Left kidney (tissue), 2 donors: Measurements from ENCODE around the gene ASB18. TPM values are rescaled to one million over a fixed set of nuclear protein-coding genes. Genes with fewer than 3 reads are reported as not detected.

Experiments used
- DNase-seq: peaks from one replicate; pipeline ENCODE4 v3.0.0-alpha.2; 2013
- polyA plus RNA-seq: library from polyadenylated mRNA; unstranded; fragments of 120-200 nt; gene quantifications from one replicate; pipeline ENCODE4 v1.2.1, GENCODE V29; 2013; ENCODE audit not compliant: insufficient read length

Gene ASB18
- polyA plus RNA-seq, 1 donor, result 0.15 TPM

DNA sequence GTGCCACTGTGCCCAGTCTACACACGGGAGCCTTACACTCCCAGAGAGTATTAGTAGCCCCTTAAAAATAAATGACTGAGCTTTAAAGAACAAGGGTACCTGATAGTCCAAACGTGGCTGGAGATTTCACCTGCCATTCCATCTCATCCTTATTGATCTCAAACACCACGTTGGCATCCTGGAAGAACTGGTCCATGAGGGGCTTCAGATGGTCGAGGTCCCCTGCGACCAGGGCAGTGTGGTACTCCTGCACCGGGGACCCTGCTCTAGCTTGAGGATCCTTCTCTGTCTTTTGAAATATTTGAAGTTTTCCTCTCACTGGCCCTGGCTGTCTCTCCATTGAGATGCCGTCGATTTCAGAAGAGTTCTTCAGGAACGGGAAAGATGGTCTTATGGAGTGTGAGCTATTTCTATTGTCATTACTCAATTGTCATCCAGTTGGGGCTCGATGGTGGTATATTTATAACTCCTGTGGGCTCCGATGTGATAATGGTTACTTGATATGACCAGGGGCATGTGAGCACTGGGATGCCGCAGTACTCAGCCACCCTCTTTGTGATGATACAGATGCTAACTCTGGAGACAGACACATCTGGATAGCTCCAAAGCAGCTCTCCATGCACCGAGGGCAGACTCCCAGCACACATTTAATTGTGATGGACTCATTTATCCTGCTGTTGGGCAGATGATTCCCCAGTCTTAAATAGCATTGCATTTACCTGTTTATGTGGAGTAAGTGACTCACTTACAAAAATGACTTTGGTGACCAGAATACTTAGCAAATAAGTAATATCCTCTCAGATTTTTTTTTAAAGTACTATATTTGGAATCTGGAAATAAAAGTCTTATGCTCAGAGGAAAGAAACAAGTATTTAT lies 22.8 kb downstream of the ASB18 start:
- no peak for DNase-seq

DNA sequence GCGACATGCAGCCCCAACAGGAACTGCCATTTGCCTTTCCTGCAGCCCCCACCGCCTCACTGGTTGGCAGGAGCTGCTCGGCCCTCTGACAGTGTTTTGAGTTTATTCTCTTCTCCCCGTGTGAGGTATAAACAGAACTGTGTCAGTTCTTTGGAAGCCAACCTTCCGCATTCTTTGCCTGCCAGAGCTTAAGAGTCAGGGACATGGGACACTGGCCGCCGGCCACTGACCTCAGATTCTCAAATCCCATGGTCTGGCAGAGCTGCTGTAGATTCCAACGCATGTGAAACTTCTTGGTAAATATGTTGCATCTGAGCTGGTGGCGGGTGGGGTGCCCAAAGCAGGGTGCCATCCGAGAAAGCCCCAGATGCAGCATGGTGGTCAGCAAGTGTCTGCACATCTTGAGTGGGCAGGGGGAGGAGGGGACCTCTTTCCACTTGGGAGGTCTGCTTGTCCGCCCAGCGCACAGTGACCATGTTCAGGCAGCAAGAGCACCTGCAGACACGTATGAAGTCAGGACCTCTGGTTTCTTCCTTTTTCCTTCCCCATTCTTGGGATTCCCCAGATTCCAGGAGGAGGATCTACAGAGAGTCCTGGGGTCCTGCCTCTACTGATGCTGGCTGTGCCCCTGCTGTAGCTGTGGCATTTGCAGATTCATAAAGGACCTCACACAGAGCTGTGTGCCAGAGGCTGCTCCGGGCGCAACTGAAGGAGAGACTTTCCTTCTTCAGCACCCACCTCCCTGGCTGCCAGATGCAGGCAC lies 23.8 kb downstream of the ASB18 start:
- DNase-seq, result no peak

DNA sequence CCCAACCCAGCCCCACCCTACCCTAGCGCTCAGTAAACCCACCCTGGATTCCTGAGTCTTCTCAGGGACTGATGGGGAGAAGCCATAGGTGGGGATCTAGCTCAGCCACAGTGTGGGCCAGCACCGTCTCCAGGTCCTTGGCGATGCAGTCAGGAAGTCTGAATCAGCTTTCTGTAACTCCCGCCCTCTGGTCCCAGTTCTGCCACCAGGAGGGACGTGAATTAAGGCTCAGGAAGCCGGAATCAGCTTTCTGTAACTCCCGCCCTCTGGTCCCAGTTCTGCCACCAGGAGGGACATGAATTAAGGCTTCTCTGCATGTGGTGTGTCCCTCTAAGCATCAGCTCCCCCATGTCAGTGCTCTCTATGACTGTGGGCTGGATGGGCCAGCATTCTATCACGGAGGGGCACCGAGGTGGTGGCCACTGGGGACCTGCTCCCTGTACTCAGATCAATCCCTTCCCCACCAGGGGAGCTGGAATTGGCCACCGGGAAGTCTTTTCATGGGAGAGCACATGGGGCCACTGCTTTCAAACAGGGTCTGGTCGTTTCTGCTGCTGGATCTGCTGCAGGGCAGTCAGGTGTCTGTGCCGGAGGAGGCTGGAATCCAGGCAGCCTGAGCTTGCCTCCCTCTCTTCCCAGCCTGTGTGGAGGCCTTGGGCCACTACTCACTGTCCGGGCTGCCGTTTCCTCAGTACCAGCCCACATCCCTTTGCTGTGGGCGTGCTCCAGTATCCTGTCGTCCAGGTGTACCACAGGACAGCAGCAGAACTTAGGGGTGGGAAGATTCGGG lies 24.7 kb downstream of the ASB18 start:
- no peak for DNase-seq

DNA sequence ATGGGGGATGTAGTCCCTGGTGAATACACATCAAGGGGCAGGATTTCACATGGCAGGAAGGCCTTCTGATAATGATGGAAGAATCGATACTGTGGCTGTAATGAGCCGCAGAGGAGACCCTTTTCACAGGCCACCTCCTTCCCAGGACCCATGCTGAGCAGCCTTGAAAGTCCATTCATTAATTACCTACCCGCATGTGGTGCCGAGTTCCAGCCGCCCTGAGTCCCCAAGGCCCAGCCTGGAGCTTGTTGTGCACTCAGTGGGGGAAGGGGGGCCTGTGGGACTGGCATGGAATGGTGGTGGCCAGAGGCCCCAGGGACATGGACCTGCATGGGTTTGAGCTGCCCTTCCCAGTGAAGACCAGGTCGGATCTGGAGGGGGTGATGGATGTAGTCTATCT lies 25.5 kb downstream of the ASB18 start:
- no peak for DNase-seq

DNA sequence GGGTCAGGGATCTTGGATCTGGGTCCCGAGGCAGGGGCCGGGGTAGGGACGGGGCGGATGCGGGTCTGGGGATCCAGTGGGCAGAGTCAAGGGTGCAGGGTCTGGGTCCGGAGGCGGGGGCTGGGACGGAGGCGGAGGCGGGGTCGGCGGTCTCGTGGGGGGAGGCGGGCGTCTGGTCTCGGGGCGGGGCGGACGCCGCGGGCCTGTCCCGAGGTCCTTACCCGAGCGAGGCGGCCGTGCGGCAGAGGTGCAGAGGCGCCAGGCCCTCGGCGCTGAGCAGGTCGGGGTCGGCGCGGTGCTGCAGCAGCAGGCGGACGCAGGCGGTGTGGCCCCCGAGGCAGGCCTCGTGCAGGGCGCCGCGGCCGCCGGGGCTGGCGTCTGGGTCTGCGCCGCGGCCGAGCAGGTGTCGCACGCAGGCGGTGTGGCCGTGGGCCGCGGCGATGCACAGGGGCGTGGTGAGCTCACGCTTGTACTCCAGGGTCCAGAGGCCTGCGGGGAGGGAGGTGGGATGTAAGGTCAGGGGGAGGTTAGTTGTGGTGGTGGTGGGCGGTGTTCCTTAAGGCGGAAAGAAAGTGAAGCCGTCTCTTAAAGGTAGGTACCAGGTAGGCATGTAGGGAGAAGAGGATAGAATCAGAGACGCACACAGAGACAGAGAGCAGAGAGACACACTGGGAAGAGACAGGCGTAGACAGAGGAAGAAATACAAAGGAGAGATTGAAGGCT lies 26.6 kb downstream of the ASB18 start:
- no peak for DNase-seq

DNA sequence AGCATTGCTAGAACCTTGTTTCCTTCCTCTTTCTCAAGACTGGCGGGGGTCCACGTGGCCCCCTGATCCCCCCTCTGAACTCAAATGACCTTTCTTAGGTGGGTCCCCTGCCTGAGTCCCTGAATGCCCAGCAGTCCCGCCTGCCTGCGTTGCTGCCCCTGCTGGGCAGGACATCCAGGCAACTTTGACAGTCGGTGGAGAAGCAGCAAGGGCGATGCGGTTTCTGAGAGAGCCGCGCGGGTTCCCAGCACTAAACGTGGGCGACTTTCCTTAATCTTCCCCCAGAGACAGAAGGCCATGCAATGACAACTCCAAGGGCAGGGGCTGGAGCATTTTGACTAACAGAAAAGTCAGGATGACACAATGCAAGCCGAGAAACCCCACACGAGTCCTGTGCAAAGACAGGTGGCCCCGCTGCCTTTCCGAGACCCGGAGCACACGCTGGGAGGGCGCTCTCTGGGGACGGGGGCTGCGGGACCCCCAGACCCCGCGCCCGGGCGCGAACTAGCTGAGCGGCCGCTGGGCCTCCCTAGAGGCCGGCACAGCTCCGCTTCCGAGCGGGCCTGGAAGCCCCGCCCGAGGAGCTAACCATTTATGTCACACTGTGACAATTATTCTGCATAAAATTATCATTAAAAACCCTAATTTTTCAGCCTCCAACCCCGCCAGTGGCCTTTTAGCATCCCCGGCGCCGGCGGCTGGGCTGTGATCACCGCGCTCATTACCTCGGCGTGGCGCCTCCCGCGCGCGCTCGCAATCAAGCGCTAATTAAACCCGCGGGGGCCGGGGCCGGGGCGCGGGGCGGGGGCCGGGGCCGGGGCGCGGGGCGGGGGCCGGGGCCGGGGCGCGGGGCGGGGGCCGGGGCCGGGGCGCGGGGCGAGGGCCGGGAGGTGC lies 27.4 kb downstream of the ASB18 start:
- DNase-seq, result no peak

DNA sequence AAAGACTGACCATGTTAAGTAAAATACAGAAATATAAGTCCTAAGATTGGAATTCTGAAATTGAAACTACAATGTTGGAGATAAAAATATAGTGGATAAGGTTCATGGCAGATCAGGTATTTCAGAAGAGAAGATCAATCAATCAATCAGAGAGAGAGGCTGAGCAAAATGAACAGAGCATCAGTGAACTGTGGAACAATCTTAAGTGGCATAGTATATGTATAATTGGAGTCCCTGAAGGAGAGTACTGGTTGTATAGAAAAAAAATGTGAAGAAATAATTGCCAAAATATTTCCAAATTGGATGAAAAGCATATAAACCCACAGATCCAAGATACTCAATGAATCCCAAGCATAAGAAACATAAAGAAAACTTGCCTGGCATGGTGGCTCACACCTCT lies 35.0 kb downstream of the ASB18 start:
- no peak for DNase-seq

DNA sequence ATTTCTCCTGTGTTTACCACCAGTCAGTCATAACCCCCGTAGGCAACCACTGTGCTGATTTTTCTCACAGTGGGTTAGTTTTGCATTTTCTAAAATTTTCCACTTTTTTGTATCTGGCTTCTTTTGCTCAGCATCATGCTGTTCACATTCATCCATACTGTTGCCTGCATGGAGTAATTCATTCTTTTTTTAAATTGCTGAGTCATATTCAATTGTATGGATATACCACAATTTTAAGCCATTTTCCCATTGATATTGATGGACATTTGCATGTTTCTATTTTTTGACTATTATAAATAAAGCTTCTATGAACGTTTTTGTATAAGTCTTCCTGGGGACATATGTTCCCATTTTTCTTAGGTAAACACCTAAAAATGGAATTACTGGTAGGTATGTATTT lies 40.5 kb downstream of the ASB18 start:
- no peak for DNase-seq

DNA sequence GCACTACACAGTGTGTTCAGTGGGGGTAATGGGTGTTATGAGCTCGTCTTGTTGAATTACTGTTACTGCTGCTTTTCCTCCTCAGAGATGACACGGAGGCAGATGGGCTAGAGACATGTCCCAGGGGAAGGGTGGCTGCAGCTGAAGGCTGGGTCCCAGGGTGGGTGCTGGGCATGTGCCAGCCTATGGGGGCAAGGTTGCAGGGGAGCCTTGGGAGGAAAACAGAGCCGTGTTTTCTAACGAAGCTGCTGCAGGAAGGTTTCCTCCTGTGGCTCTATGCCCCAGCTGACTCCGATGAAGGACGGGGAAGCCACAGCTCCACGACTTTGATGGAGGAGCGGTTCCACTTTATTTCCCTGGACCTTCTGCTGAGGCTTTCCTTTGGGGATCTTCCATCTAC lies 42.4 kb downstream of the ASB18 start:
- DNase-seq, result no peak

DNA sequence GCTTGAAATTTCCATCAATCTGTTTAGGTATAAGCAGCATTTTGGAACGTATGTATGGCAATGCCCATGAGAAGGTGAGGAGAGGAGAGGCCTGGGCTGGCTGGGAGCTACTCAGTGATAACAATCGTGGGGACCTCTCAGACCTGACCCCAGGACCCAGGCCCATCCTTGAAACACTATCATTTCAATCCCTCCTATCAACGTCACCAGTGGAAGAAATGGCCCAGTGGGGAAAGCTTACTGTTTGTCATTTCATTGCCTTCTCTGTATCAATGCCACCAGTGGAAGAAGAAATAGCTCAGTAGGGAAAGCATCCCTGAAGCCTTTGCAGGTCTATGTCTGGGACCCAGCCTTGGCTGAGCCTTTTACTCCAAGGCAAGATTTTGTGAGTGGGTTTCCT lies 44.8 kb downstream of the ASB18 start:
- no peak for DNase-seq

DNA sequence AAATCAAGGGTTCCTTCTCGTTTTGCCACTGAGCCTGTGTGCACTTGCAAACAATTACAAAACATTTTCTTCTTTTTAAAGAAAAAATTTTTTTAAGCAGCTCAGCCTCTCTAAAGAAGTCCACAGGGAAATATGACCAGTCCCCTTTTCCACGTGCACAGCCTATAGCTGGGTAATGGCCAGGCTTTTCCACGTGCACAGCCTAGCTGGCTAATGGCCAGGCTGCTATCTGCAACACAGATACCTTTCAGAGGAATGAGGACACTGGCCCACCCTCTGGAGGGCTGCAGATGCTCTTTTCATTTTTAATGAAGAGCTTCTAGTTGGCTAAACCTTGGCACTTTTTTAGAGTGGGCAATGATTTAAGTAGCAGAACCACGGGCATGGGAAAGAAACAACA lies 46.3 kb downstream of the ASB18 start:
- DNase-seq, result no peak

DNA sequence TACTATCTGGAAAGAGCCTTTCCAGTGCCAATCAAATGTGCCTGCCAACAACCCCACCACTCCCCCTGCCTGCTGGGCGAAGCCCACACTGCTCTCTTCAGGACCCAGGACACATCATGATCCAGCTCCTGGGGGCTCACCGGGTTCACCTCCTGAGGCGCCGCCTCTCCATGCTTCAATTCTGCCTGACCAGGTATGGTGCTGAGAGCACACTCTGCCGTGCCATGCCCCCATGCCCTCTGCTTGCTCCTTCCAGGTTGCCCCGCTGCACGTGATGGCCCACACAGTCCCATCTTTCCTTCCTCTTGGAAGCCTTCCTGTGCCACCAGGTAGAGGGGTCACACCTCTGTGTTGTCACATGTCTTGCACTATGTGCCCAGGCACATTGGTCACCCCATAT lies 47.5 kb downstream of the ASB18 start:
- no peak for DNase-seq

DNA sequence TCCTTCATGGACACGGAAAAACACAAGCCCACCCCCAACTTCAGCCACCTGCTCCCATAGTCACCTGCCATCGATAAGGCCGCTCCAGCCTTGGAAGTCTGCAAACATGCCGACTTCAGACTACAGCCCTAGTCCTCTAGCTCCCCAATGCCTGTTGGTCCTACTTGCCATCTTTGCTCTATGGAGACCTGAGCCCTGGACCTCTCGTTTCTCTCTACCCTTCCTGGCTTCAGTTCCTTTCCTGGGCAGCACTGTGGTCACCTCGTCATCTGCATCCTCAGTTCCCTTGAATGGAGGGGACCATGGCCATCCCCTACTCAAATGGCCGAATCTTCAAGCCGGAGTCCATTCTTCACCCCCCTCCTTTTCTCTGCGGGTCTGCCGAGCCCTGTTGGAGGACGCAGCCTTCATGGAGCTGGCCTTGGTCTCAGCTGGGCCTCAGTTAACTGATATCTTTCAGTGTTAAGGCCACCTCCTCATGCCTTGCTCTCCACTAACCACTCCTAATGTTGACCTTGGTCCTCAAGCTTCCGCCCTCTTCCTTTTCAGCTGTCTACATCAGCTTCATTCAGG lies 48.4 kb downstream of the ASB18 start:
- no peak for DNase-seq

DNA sequence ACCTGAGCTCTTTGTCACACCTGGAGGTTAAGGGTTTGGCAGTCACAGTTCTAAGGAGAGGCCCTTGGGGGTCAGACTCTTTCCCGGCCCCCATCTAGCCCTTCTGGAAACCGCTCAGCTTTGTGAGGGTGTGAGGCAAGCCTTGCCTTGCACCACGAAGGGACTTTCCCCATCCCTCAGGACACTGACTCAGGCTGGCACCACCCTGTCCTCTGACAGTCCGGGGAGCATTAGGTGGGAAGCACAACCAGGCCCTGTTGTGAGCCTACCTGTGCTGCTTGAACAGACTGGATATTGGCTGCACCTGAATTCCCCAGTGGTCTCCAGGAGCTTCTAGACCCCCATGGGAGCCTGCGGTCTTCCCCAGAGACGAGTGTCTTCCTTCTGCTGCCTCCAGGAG lies 49.0 kb downstream of the ASB18 start:
- no peak for DNase-seq

DNA sequence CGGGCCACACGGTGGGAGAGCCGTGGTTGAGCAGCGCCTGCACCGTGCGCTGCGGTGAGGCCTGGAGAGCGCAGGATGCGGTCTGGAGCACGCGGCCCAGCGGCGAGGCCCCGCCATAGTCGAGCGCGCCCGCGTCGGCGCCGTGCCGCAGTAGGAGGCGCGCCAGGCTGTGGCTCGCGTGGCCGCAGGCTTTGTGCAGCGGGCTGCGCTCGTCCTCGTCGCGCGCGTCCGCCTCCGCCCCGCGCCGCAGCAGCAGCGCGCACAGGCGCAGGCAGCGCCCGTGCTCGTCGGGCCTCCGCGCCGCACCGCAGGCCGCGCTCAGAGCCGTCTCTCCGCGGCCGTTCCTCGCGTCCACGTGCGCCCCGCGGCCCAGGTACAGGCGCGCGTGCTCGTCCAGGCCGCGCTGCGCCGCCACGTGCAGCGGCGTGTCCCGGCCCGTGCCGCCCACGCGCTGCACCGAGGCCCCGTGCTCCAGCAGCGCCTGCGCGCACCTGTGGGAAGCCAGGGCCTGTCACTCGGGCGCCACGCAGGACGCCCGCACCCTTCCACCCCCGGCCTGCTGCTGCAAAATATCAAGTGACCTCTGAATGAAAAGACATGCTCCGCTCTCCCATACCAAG lies 49.7 kb downstream of the ASB18 start:
- no peak for DNase-seq

DNA sequence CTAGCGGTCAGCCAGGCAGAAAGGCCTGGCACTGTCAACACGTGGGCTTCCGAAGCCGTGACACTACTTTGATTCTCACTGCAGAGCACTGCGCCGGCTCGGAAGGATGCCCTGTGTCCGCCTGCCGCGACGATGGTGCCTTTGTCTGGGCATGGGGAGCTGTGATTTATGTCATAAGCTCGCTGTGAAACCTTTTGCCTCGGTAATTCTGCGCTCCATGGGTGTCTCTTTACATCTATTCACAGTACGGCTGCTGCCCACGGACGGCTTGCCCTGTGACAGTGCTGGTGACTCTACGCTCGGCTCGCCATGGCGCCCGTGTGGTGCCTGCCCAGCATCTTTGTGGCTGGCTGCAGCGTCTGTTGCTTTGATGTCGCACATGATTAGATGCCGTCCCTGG lies 52.9 kb downstream of the ASB18 start:
- peak; percentile 10 for DNase-seq

DNA sequence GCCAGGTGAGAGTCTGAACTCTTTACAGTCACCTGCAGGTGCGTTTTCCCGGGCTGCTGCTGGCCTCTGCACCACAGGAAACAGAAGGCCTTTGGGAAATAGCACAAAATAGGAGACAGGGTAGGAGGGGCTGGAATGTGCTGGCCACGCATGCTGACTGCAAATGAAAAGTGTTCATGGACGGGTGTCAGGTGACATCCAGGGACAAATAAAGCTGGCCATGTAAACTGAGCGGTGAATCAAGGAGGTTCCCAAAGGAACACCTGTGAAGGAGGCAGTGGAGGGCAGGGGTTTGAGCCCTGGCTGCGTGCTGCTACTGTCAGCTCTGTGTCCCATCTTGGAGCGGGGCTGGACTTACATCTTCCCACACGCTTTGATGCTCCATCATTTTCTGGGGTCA lies 53.7 kb downstream of the ASB18 start:
- DNase-seq, result peak; percentile 6

DNA sequence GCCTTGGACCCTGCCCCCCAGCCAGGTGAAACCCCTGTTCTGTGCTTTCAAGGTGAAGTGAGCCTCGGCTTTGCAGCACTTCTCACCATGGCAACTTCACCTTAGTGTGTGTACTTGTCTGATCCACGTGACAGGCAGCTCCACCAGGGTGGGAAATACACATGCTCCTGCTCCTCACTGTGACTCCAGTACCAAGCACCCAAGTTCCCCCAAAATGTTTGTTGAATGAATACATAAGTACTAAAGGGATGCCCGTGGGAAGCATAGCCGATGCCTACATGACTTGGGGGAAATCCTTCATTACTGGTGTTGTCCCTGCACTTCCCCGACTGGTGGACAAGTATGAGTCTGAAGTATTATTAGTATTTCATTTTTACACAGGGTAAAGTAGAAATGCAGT lies 54.2 kb downstream of the ASB18 start:
- no peak for DNase-seq

DNA sequence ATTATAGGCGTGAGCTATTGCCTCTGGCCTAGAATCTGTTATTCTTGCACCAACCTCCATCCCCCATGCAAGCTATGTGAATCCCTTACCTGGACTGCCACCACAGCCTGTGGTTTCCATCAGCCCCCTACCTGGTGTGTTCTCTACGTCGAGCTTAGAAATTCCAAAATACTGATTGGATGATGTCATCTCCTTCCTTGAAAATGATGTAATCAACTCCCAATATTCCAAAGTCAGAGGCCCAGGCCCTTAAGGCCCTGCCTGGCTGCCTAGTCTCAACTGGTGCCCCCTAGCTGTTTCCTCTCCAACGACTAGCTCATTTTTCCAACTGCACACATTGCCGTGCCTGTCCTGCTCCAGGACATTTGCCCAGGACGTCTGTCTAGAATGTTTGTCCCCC lies 54.7 kb downstream of the ASB18 start:
- no peak for DNase-seq
